HG03280 (cell line): Measurements from ENCODE around the gene SPHK2.

Source experiments
- ATAC-seq: cut with Tn5 transposase; IDR thresholded peaks from one replicate; pipeline ENCODE4 v1.9.1; 2021; ENCODE audit warnings: mild to moderate bottlenecking, moderate library complexity; ENCODE audit not compliant: unreplicated experiment

Gene SPHK2

DNA sequence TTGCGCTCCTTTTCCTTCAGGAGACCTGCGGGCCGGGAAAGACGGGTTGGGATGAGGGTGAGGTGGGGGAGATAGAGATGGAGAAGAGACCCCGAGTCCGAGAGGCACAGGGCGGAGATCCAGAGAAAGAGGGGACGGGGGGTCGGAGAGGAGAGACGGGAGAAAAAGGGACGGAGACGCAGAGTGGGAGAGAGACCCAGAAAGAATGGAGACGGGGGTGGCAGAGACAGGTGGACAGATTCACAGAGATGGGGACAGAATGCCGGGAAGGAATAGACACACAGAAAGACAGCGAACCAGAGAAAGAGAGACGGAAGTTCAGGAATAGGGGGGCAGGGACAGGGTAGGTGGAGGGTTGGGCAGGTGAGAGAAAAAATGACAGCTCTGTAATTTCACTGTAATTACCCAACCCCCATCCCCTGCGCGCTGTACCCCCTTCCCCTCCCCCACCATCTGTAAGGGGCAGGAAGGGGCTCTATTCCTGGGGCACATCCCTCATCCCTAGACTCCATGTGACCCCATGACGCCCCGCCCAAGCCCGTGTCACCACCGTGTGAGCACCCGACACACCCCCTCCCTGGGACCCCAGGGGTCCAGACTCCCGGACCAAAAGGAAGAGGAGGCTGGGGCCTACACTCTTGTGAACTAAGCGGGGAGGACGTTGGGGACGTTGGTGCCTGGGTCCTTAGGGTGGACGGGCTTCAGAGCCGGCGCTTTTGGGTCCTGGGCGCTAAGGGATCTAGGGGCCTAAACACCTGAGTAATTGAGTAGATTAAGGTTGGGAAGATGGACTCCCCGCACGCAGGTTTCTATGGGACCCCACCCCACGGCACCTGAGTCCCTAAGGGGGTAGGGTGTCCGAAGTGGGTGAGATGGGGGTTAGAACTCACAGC is 16.9 kb downstream of the SPHK2 start:
- ATAC-seq: no peak

DNA sequence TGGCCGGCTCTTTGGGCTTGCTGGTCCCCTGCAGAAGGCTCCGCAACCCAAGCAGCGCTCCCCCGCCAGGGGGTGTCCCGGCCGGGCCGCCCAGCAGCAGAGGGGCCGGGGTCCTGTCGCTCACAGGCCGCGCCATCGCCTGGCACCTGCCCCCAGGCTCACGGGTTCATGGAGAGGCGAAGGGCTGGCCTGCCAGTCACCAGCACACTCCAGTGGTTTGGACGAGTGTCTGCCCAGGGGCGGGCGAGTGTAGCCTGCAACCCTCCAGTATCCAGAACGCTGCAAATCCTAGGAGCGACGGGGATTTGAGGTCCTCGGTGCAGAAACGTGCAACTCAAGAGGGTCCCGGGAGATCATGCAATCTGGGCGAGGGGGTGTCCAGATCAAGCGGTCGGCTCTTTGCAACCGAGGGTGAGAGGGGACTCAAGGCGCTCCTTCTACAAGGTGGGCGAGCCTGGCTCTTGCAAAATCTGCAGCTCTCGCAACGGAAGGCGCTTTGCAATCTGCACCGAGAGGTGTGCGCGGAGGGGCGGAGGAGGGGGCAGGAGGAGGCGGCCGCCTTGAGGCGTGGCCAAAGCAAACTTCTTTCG is 17.6 kb downstream of the SPHK2 start, which contains the start of gene DBP:
DBP (minus strand) TSS at position 521 of the 590 bp plus-strand sequence; CDS start at position 136, 385 bp downstream.
- peak; percentile 1 for ATAC-seq

DNA sequence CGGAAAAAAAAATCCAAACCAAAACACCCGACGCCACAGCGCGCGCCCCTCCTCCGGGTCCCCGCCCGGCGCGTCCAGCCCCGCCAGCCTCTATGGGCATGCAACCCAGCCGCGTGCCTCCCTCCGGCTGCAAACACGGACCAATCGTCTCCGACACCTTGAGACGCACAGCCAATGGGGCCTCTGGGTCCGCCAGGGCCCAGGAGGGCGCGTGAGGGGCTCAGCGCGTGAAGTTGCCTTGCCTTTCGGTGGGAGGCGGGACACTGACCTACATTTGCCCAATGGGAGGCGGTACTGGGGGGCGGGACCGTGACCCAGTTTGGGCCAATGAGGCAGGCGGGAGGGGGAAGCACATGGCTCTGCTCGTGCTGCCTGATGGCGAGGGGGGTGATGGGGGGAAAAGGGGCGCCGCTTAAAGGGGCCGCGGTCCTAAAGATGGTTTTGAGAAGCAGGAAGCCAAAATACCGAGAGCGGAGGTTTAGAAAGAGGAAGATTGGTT is 18.2 kb downstream of the SPHK2 start:
- ATAC-seq: peak; percentile 67

DNA sequence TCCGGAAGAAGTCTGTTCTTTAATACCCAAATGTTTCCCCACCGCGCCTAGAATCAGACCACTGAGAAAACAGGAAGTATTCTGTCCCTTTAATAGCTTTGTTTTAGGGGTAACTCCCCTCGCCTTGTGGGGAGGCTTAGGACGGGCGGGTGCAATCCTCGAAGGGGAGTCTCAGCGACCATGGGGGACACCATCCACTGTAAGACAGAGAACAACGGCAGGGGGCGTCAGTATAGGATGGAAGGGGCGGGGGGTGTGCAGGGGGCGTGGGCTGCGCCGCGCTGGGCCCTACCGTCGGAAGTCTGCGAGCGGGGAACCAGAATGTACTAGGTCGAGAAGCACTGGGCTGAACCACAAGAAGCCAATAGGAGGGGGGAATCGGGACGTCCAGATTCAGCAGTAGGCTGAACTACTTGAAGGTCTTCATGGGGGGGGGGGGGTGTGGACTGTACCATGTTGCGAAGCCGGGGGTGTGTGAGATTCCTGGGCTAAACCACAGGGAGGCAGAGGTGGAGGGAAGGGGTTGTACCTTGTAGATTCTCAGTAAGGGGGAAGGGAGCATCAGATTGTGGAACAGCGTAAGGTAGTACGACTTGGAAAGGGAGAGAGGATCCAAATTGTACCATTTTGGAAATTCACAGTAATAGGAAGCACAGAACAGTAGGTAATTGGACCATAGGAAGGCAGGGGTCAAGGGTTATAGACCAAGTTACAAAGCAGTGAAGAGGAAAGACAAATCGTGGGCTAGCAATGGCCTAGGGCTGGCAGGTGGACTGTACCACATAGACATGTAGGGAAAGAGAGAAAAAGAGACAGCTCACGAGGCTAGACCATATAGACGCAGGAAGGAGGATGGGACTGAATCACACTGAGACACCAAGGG is 18.9 kb downstream of the SPHK2 start:
- ATAC-seq: no peak

DNA sequence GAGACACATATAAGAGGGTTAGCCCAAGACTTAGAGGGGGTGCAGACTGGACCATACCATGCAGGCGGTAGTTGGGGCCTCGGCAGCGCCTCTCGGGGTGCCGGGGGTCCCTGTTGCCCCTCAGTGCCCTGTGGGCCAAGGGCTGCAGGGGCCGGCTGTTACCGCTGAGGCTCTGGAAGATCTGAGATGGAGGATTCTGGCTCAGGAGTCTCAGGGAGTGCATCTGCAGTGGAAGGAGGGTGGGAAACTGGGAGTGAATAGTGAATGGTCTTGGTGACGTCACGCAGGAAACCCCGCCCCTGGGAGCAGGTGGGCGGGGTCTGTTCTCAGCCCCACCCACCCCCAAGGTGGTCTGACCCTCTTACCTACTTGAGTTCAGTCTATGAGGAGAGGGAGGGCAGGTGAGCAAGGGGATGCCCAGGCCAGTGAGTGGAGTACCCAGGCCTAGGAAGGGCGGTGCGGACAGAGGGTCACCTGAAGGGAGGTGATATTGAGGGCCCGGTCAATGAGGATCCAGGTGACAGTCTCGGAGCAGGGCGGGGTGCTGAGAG is 19.6 kb downstream of the SPHK2 start:
- ATAC-seq: no peak

DNA sequence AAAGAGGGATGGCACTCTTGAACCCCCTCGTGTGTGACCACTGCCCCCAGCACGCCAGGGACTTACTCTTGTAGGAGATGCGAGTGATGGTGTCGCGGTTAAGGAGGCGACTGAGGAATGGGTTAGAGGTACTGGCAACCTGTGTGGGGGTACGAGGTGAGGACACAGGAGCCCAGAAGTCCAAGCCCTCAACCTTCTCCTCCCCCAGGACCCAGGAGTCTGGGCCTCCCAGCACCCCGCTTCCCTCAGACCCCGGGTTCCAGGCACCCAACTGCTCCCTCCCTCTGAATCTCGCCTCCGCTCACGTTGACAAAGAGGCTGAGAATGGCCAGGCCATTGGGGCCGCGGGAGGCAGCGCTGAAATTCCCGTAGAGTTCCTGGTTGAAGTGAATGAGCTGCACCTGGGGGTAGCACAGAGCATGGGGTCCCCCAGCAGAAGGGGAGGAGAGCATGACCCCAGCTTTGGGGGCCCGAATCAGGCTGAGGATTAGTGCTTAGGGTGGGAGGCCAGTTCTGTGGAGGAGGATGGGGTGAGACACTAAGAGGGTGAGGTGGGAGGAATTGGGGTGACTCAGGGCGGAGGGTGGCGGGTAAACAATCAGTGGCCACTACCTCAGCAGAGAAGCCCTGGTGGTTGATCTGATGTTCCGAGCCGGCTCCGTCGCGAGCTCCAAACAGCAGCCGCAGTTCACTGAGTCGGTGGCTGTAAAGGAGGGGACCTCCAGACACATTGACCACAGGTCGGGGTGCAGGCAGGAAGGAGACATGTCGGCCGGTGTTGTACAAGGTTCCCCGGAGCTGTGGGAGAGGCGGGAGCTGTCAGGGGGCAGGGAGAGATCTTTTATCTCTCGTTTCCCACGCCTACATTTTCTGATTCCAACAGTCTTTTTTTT is 20.4 kb downstream of the SPHK2 start:
- ATAC-seq: no peak

DNA sequence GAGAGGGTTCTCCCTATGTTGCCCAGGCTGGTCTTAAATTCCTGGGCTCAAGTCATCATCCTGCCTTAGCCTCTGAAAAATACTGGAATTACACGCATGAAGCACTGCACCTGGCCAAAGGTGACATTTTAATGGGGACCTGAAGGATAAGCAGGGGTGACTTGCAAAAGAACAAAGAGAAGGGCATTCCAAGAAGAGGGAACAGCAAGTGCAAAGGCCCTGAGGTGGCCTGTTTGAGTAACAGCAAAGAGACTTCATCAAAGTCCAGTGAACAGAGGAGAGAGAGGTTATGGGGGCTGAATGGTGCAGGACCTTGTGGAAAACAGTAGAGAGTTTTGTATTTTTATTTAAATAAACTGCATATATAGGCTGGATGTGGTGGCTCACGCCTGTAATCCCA is 22.5 kb downstream of the SPHK2 start:
- no peak for ATAC-seq

DNA sequence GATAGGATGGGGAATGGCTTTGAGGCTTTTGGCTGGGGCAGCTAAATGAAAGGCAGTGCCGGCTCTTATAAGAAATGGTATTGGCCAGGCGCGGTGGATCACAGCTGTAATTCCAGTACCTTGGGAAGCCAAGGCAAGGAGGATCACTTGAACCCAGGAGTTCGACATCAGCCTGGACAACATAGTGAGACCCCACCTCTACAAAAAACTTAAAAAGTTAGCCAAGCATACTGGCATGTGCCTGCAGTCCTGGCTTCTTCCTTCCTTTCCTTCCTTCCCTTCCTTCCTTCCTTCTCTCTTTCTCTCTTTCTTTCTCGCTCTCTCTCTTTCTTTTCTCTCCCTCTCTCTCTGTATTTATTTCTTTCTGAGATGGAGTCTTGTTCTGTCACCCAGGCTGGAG is 23.6 kb downstream of the SPHK2 start:
- ATAC-seq: no peak

DNA sequence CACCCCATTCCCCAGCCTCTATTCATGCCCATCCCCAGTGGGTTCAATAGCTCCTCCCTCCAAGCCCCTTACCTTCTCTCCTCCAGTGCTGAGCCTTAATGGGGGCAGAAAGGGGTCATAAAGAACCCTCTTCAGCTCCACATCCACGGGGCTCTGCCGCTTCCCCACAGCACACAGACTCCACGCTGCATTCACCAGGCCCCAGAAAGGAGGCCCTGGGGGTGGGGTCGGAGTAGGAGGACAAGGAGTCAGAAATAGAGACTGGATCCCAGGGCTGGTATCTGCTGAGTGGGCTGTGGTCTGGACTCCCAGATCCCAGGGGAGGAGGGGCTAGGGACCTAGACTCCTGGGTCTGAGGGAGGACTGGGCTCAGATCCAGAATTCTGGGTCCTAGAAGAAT is 25.0 kb downstream of the SPHK2 start:
- no peak for ATAC-seq

DNA sequence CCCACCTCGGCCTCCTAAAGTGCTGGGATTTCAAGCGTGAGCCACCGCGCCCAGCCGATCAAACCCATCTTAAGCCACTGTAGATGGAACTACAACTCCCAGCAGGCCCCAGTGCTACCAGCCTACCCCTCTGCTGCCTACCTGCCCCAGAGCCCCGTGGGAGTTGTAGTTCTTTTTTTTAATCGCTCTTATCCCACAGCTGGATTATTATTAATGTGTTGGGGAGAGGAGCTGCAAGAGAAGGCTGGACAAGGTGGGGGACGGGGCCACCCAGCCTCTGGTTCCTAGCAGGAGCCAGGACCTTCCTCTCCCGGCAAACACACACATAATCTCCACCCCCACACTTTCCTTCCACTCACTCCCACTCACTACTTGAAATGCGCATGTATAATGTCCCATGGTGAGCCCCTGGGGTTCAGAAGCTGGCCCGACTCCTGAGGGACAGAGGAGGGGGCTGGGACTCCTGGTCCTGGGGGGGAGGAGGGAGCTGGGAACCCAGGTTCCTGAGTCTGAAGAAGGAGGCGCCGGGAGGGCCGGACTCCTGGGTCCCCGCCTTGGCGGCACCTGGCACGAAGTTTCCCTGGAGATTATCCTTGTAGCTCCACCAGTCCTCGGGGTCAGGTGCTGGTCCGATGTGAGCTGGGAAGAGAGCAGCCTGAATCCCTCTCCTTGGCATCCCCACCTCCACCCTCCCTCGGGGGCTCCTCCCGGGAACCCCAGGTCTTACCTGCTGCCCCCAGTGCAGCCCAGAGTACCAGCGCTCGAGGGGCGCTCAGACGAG is 25.7 kb downstream of the SPHK2 start:
- no peak for ATAC-seq

DNA sequence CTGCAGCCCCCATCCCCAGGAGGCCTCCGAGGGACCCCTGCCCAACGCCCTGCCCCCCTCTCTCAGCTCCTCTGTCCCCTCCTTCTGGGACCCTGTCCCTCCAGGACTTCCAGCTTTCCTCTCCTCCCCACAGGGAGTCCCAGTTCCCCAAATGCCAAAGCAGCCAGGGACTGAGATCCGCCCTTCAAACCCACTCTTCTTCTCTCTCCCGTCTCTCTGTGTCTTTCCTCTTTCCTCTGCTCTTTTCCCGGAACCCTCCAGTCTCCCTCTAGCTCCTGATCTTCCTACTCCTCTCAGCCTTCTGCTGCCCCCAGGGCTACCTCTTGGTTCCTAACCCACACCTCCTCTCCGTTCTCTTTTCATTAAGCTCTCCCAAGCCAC is 26.3 kb downstream of the SPHK2 start:
- no peak for ATAC-seq

DNA sequence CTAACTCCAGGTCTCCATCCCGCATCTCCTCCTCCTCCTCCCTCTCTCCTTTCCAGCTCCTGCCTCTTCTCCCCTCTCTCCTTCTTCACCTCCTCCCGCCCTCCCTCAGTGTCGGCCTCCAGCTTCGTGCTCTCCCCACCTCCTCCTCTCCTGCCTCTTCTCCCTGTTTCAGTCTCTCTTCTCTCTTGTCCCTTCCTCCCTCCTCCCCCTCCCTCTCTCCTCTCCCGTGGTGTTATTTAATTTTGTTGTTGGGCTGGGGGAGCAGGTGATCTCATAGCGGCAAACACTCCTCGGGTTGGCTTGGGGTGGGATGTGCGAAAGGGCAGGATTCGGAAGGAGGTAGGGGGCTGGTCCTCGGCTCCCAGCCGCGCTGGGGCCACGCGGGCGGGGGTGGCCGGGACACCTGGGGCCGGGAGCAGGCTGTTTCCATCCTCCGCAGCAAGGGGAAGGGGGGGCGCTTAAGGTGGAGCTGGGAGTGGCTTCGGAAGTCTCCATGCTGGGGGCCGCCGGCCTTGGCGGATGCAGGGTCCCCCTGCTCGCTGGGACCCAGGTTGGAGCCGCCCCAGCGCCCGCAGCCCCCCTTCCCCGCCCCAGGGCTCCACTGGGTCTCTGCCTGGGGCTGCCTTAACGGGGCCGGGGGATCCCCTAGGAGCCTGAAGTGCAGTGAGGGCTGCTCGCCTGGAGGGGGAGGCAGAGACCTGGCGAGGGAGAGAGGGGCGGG is 26.9 kb downstream of the SPHK2 start, which contains the start of gene CA11:
CA11 (minus strand) TSS at position 187 of the 721 bp plus-strand sequence. CDS start 555 bp downstream, outside the sequence.
- ATAC-seq: peak; percentile 81

DNA sequence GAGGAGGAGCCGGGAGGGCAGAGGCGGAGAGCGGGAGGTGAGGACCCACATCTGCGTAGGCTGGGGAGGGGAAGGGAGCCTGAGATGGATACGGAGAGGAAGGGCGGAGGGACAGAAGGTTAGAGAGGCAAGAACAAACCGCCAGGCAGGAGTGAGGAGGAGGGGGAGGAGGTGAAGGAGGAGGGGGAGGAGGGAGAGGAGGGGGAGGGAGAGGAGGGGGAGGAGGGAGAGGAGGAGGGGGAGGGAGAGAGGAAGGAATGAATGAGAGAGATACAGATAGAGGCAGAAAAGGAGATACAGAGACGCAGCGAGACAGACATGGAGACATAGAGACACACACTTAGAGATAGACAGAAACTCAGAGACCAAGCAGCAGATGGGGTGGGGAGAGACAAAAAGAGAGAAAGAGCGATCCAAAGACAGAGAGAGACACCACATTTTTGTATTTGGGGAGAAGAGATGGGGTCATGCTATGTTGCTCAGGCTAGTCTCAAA is 27.5 kb downstream of the SPHK2 start:
- ATAC-seq: no peak

DNA sequence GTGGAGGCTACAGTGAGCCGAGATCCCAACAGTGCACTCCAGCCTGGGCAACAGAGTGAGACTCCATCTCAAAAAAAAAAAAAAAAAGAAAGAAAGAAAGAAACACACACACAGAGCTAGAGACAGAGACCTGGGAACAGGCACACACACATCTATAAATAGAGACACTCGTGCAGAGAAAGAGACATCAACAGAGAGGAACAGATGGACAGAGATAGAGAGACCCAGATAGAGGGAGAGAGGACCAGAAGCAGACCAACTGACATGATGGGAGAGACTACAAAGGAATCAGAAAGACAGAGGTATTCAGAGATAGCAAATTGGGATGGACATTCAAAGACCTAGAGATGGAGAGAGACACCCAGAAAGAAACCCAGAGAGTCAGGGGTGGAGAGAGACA is 28.8 kb downstream of the SPHK2 start:
- no peak for ATAC-seq

DNA sequence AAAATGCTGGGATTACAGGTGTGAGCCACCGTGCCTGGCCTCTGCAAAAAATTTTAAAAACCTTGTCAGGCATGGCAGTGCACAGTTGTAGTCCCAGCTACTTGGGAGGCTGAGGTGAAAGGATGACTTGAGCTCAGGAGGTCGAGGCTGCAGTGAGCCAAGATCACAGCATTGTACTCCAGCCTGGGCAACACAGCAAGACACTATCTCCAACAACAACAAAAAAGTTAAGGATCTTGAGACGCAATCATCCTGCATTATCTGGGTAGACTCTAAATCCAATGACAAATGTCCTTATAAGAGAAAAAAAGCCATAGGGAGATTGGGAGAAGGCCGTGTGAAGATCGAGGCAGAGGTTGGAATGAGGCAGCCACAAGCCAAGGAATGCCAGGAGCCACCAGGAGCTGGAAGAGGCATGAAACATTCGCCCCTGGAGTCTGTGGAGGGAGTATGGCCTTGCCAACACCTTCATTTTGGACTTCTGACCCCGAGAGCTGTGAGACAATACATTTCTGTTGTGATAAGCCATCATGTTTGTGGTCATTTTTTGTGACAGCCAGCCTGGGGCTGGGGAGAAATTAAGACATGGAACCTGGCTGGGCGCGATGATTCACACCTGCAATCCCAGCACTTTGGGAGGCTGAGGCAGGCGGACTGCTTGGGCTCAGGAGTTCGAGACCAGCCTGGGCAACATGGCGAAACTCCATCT is 31.8 kb downstream of the SPHK2 start:
- ATAC-seq: no peak

DNA sequence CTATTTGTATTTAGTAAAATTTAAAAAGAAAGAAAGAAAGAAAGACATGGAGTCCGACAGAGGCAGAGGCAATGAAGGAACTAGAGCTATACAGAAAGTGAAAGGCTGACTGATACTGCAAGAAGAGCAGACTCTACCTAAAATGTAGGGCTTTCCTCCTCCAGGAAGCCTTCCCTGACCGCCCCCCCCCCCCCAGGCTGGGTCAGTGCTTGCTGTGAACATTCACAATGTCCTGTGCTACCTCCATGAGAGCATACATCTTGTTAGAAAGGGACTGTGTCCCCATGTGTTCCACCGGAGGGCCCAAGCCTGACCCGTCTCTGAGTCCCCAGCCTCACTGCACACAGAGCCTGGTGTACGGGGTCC is 32.4 kb downstream of the SPHK2 start:
- no peak for ATAC-seq

DNA sequence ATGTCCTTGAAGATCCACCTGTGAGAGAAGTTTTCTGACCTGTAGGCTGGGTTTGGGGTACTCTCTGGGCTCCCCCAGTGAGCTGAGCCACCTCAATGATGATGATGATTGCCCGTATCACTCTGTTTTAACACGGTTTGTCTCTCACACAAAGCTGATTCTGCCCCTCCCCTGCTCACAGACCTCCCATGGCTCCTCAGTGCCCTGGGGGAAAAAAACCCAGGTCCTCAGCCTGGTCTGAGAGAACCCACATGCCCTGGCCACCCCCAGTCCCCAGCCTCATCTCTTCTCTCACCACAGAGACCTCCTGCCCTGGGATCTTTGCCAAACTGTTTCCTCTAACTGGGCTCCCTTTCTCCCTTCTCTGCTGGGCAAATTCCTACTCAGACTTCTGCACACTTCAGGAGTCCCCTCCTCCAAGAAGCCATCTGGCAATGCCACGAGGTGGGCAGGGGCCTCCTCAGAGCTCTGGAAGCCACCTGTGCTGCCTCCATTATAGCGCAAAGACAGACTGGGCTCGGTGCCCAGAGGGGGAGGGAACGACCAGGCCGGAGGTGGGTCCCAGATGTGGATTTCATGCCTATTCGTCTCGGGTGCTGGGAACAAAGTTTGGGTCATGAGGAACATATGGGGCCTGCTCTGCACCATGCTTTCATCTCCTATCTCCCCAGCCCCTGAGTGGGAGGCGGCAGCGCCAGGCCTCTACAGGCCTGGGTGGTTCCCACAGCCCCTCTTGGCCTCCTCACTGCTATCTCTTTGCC is 35.2 kb downstream of the SPHK2 start:
- ATAC-seq: no peak
